ENCODE measurements around the gene TOR4A. TPM values are rescaled to one million over a fixed set of nuclear protein-coding genes. Genes with fewer than 3 reads are reported as not detected.
A peak's percentile ranks its signal among the peaks of the same experiment; 100 is the strongest.

Gene TOR4A
- total RNA-seq, 1 experiment from 2014 or later: 30.5 TPM

GRCh38 chr9:137303893-137304382, 26.4 kb downstream of the TOR4A start:
- DNase-seq (ENCODE audit: extremely low read depth, low read depth): no peak

GRCh38 chr9:137304383-137305059, 27.0 kb downstream of the TOR4A start:
- no peak for DNase-seq (ENCODE audit: extremely low read depth, low read depth)

- no peak for DNase-seq (ENCODE audit: extremely low read depth, low read depth)
Measured at GRCh38 chr9:137305060-137305797, 27.7 kb downstream of the TOR4A start.

- no peak for DNase-seq (ENCODE audit: extremely low read depth, low read depth)
Measured at GRCh38 chr9:137305798-137306065, 28.2 kb downstream of the TOR4A start.

GRCh38 chr9:137306066-137306849, 28.7 kb downstream of the TOR4A start:
- no peak for DNase-seq (ENCODE audit: extremely low read depth, low read depth)

- no peak for DNase-seq (ENCODE audit: extremely low read depth, low read depth)
Measured at GRCh38 chr9:137306850-137307254, 29.3 kb downstream of the TOR4A start.

- DNase-seq (ENCODE audit: extremely low read depth, low read depth): no peak
Measured at GRCh38 chr9:137307255-137308056, 29.9 kb downstream of the TOR4A start.

GRCh38 chr9:137308057-137308619, 30.6 kb downstream of the TOR4A start:
- no peak for DNase-seq (ENCODE audit: extremely low read depth, low read depth)

- no peak for DNase-seq (ENCODE audit: extremely low read depth, low read depth)
Measured at GRCh38 chr9:137309368-137310188, 32.1 kb downstream of the TOR4A start.

GRCh38 chr9:137310189-137311052, 32.9 kb downstream of the TOR4A start:
- no peak for DNase-seq (ENCODE audit: extremely low read depth, low read depth)

- peak; percentile 64 for DNase-seq (ENCODE audit: extremely low read depth, low read depth)
Measured at GRCh38 chr9:137311171-137311985, 33.9 kb downstream of the TOR4A start.

GRCh38 chr9:137311986-137312851, 34.7 kb downstream of the TOR4A start:
- DNase-seq (ENCODE audit: extremely low read depth, low read depth): no peak

GRCh38 chr9:137312852-137313325, 35.4 kb downstream of the TOR4A start:
- no peak for DNase-seq (ENCODE audit: extremely low read depth, low read depth)

GRCh38 chr9:137313326-137313936, 35.9 kb downstream of the TOR4A start:
- no peak for DNase-seq (ENCODE audit: extremely low read depth, low read depth)

- DNase-seq (ENCODE audit: extremely low read depth, low read depth): no peak
Measured at GRCh38 chr9:137313956-137314560, 36.5 kb downstream of the TOR4A start.

All from NCI-H460 (cell line).